A673 (cell line): ENCODE results near the gene RABL2A. TPM values are rescaled to one million over a fixed set of nuclear protein-coding genes. Genes with fewer than 3 reads are reported as not detected.
A peak's percentile ranks its signal among the peaks of the same experiment; 100 is the strongest.
"Not testable (repeated sequence)": the region's sequence is repeated elsewhere in the genome, so short reads cannot be mapped to it uniquely, and the experiment has no call there.

Experiments
- BruUV-seq: library from RNA; stranded (reverse); fragments of 400-500 nt; replicated peaks from 2 replicates; lab custom pipeline; 2021; lab: Mats Ljungman, UMichigan
- CTCF ChIA-PET: fragments of 300-600 bp; sonication (Branson Sonifier 250); formaldehyde crosslinking; loops from one replicate; lab custom pipeline; 2022; ENCODE audit warnings: antibody characterized with exemption; lab: Charles Lee
- POLR2A ChIA-PET: fragments of 300-600 bp; sonication (Branson Sonifier 250); formaldehyde crosslinking; loops from one replicate; lab custom pipeline; 2022; ENCODE audit warnings: antibody characterized with exemption; ENCODE audit not compliant: low non-redundant PET; lab: Charles Lee
- DNase-seq: peaks from one replicate; pipeline ENCODE4 v3.0.0-alpha.2; 2015; ENCODE audit warnings: low spot score
- H3K27ac ChIP-seq: fragments of 200-600 bp; sonication (generic); 2 replicates; pipeline ENCODE4 v1.5.1; 2016; ENCODE audit warnings: mixed run types, low read depth, mild to moderate bottlenecking, mixed read lengths, antibody characterized with exemption, low read length; ENCODE audit not compliant: poor library complexity, severe bottlenecking
- H3K27me3 ChIP-seq: fragments of 200-600 bp; sonication (generic); replicated peaks from 2 replicates; pipeline ENCODE4 v1.6.1; 2017; ENCODE audit warnings: mixed run types, low read depth, mild to moderate bottlenecking, mixed read lengths, antibody characterized with exemption, low read length; ENCODE audit not compliant: insufficient read depth, poor library complexity
- H3K36me3 ChIP-seq: fragments of 200-600 bp; sonication (generic); 2 replicates; pipeline ENCODE4 v1.6.1; 2016; ENCODE audit warnings: mixed run types, mild to moderate bottlenecking, mixed read lengths, antibody characterized with exemption, low read length; ENCODE audit not compliant: insufficient read depth, poor library complexity, severe bottlenecking
- H3K4me1 ChIP-seq: fragments of 200-600 bp; sonication (generic); 2 replicates; pipeline ENCODE4 v1.6.1; 2017; ENCODE audit warnings: mixed run types, mild to moderate bottlenecking, mixed read lengths, antibody characterized with exemption, low read length; ENCODE audit not compliant: insufficient read depth, poor library complexity, severe bottlenecking
- H3K4me3 ChIP-seq: fragments of 200-600 bp; sonication (generic); 2 replicates; pipeline ENCODE4 v1.5.1; 2016; ENCODE audit warnings: low read depth, mixed run types, mild to moderate bottlenecking, mixed read lengths, low read length; ENCODE audit not compliant: poor library complexity, severe bottlenecking
- H3K9me3 ChIP-seq: fragments of 200-600 bp; sonication (generic); 2 replicates; pipeline ENCODE4 v1.6.1; 2016; ENCODE audit warnings: mixed run types, low read depth, mild to moderate bottlenecking, mixed read lengths, antibody characterized with exemption, low read length; ENCODE audit not compliant: poor library complexity, severe bottlenecking
- intact Hi-C: fragments of 100-400 bp; cut with micrococcal nuclease; formaldehyde crosslinking; loops from one replicate; pipeline ENCODE4 v1.10.0; 2022; ENCODE audit not compliant: unreplicated experiment
- total RNA-seq: library from RNA; stranded (reverse); gene quantifications from 2 replicates; pipeline ENCODE4 v1.2.3, GENCODE V29; 2021

Gene RABL2A
- total RNA-seq, 1 experiment from 2014 or later = 17.8 TPM

DNA sequence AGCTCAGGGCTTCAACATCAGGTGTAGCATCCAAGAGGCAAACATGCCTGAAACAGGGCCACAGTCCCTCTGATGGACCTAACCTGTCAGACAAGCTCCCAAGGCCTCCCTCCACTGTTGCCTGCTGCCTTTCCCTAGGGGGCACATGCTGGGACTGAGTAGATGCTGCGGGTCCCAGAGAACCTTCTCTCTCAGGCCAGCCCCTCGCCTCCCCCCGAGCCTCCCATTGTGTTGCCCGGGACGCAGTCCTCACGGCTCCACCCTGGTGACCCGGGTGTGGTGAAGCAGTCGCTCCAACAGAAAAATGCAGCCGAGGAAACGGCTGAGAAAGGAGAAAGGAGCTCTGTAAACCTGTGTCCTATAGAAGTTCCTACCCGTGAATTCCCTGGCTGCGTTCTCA is 8.3 kb downstream of the RABL2A start:
- H3K27ac ChIP-seq, BruUV-seq, H3K4me3 ChIP-seq, H3K36me3 ChIP-seq, H3K27me3 ChIP-seq, CTCF ChIA-PET, H3K4me1 ChIP-seq, POLR2A ChIA-PET, intact Hi-C loops, DNase-seq, H3K9me3 ChIP-seq: not testable (repeated sequence)

DNA sequence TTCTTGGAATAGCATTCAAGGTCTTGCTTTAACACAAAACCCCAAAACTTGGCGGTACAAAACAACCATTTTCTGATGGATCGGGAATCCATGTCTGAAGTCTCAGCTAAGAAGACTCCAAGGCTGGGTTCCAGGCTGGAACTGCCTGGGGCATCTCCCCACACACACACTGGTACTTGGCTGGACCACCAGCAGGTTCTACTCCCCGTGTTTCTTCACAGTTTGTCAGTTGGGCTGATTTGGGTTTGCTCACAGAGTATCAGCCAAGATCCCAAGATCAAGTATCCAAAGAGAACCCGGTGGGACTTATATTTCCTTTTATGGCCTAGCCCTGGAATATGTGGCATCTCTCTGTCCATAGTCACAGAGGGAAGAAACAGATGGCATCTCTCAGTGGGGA is 9.2 kb downstream of the RABL2A start:
- H3K27me3 ChIP-seq, H3K4me3 ChIP-seq, H3K27ac ChIP-seq, POLR2A ChIA-PET, H3K9me3 ChIP-seq, CTCF ChIA-PET, H3K4me1 ChIP-seq, DNase-seq, H3K36me3 ChIP-seq, intact Hi-C loops, BruUV-seq: not testable (repeated sequence)

DNA sequence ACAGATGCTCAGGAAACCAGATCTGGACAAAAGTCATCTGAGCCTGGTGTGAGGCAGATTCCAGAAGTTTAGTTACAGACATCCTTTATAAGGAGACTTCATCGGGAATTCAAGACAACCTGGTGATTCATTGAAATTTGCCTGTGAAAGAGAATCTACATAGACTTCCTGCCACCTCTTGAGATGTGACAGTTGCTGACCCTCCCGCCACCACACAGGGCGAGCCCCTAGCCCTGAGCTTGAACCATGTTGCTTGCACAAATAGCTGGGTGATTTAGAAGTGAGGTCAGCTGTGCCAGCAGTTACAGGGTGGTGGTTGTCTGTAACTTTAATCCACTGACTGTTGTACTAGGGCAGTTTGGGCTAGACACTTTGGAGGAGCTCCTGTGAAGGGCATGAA is 11.0 kb downstream of the RABL2A start:
- H3K4me3 ChIP-seq, H3K4me1 ChIP-seq, H3K27me3 ChIP-seq, BruUV-seq, H3K9me3 ChIP-seq, DNase-seq, intact Hi-C loops, CTCF ChIA-PET, H3K36me3 ChIP-seq, H3K27ac ChIP-seq, POLR2A ChIA-PET: not testable (repeated sequence)

DNA sequence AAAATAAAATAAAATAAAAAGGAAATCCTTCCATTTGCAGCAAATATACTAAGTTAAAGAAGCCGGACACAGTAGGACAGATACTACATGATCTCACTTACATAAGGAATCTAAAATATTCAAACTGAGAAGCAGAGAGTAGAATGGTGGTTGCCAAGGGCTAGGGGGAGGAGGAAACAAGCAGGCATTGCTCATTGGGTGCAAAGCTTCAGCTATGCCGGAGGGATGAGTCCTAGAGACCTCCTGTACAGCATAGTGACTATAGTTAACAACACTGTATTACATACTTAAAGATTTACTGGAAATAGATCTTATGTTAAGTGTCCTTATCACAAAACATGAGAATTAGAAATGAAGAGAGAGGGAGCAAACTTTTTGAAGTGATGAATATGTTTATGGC is 19.2 kb downstream of the RABL2A start:
- H3K9me3 ChIP-seq, intact Hi-C loops, H3K36me3 ChIP-seq, H3K27me3 ChIP-seq, H3K4me1 ChIP-seq, POLR2A ChIA-PET, DNase-seq, BruUV-seq, H3K4me3 ChIP-seq, H3K27ac ChIP-seq, CTCF ChIA-PET: not testable (repeated sequence)

DNA sequence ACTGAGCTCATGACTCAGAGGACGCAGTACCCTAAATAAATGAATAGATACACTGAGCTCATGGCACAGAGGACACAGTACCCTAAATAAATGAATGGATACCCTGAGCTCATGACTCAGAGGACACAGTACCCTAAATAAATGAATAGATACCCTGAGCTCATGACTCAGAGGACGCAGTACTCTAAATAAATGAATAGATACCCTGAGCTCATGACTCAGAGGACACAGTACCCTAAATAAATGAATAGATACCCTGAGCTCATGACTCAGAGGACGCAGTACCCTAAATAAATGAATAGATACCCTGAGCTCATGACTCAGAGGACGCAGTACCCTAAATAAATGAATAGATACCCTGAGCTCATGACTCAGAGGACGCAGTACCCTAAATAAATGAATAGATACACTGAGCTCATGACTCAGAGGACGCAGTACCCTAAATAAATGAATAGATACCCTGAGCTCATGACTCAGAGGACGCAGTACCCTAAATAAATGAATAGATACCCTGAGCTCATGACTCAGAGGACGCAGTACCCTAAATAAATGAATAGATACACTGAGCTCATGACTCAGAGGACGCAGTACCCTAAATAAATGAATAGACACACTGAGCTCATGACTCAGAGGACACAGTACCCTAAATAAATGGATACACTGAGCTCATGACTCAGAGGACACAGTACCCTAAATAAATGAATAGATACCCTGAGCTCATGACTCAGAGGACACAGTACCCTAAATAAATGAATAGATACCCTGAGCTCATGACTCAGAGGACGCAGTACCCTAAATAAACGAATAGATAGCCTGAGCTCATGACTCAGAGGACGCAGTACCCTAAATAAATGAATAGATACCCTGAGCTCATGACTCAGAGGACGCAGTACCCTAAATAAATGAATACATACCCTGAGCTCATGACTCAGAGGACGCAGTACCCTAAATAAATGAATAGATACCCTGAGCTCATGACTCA is 24.1 kb downstream of the RABL2A start:
- DNase-seq, H3K27ac ChIP-seq, CTCF ChIA-PET, BruUV-seq, H3K4me1 ChIP-seq, intact Hi-C loops, H3K27me3 ChIP-seq, POLR2A ChIA-PET, H3K4me3 ChIP-seq, H3K36me3 ChIP-seq, H3K9me3 ChIP-seq: not testable (repeated sequence)

DNA sequence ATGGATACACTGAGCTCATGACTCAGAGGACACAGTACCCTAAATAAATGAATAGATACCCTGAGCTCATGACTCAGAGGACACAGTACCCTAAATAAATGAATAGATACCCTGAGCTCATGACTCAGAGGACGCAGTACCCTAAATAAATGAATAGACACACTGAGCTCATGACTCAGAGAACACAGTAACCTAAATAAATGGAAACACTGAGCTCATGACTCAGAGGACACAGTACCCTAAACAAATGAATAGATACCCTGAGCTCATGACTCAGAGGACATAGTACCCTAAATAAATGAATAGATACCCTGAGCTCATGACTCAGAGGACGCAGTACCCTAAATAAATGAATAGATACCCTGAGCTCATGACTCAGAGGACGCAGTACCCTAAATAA is 25.5 kb downstream of the RABL2A start:
- H3K27me3 ChIP-seq, CTCF ChIA-PET, DNase-seq, H3K4me1 ChIP-seq, H3K27ac ChIP-seq, H3K9me3 ChIP-seq, POLR2A ChIA-PET, H3K4me3 ChIP-seq, H3K36me3 ChIP-seq, intact Hi-C loops, BruUV-seq: not testable (repeated sequence)

DNA sequence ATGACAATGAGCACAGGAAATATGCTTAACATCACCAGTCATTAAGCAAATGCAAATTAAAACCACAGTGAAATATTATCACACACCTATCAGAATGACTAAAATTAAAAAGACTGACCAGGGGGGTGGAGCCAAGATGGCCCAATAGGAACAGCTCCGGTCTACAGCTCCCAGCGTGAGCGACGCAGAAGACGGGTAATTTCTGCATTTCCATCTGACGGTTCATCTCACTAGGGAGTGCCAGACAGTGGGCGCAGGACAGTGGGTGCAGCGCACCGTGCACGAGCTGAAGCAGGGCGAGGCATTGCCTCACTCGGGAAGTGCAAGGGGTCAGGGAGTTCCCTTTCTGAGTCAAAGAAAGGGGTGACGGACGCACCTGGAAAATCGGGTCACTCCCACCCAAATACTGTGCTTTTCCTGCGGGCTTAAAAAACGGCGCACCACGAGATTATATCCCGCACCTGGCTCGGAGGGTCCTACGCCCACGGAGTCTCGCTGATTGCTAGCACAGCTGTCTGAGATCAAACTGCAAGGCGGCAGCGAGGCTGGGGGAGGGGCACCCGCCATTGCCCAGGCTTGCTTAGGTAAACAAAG is 29.1 kb downstream of the RABL2A start:
- intact Hi-C loops, H3K36me3 ChIP-seq, H3K9me3 ChIP-seq, H3K4me1 ChIP-seq, POLR2A ChIA-PET, H3K27ac ChIP-seq, CTCF ChIA-PET, BruUV-seq, H3K27me3 ChIP-seq: not testable (repeated sequence)
- peak overlapping the region; percentile 35 for H3K4me3 ChIP-seq
- DNase-seq = peak; percentile 60
